Measurements from ENCODE around the gene VTN. TPM values are rescaled to one million over a fixed set of nuclear protein-coding genes. Genes with fewer than 3 reads are reported as not detected.

VTN gene
- total and polyA plus RNA-seq, 8 donors: 0.42 to 2.2 (median 0.94) TPM

DNA sequence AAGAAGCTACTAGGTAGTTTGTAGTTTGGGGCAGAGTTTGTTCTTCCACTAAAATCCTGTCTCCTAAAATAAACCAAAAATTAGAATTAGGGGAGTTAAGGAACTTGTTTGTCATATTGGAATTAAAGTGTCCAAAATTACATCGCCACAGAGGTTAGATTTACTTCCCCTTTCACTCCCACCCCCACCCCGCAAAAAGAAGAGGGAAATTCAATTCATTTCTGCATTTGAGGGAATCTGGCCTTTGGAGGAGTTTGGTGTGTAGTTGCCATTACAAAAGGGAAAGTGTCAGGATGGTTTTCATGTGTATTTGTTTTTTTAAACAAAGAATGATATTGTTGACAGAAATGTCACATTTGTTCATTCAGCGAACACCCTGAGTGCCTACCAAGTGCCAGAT is 45.3 kb downstream of the VTN start:
- intact Hi-C loops (cut with DNase I): no loop called here
- H3K36me3 ChIP-seq: peaks cover 0 to 34% of the 10 kb centered on the region in 2 donors
- no peak overlapping the region for H3K4me3 ChIP-seq
- H3K27me3 ChIP-seq: no peaks in the 10 kb centered on the region
- peaks cover 4 to 18% of the 10 kb centered on the region in 2 donors for H3K4me1 ChIP-seq
- H3K9me3 ChIP-seq: no peaks in the 10 kb centered on the region
- DNase-seq (no peak), ATAC-seq (no peak)
- TF ChIP-seq, protein P1, sequence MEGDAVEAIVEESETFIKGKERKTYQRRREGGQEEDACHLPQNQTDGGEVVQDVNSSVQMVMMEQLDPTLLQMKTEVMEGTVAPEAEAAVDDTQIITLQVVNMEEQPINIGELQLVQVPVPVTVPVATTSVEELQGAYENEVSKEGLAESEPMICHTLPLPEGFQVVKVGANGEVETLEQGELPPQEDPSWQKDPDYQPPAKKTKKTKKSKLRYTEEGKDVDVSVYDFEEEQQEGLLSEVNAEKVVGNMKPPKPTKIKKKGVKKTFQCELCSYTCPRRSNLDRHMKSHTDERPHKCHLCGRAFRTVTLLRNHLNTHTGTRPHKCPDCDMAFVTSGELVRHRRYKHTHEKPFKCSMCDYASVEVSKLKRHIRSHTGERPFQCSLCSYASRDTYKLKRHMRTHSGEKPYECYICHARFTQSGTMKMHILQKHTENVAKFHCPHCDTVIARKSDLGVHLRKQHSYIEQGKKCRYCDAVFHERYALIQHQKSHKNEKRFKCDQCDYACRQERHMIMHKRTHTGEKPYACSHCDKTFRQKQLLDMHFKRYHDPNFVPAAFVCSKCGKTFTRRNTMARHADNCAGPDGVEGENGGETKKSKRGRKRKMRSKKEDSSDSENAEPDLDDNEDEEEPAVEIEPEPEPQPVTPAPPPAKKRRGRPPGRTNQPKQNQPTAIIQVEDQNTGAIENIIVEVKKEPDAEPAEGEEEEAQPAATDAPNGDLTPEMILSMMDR (IDR thresholded peaks at IDR 0.05): no peak
- H3K27ac ChIP-seq: no peak overlapping the region

DNA sequence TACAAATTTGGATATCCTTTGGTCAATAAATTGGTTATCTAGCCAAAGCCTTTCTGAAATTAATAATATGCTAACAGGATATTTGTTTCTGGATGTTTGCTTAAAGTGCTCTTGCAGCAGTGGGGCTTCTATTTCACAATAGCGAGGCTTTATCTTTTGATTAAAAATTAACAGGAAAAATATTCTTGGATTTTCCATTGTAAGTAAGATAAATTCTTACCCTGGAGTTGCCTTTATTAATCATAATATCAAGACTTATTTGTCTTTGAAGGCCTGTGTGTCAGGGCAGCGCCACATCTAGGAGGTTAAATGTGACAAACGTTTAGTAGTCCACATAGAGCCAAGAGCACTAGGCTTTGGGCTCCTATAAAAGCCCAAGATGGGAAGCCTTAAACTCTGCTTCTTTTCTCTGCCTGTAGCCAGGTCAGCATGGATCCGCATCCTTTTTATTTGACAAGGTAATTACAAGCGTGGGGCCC is 45.8 kb downstream of the VTN start:
- Histone ChIP-seq H3K27ac (no peak overlapping the region), H3K4me3 (no peak overlapping the region), H3K27me3 (no peaks in the 10 kb centered on the region), H3K4me1 (peaks cover 4 to 22% of the 10 kb centered on the region in 2 donors), H3K9me3 (no peaks in the 10 kb centered on the region), H3K36me3 (peaks cover 0 to 30% of the 10 kb centered on the region in 2 donors)
- TF ChIP-seq, protein P1 (IDR thresholded peaks at IDR 0.05): no peak
- intact Hi-C loops (cut with DNase I): no loop called here
- ATAC-seq (peak; percentile 18), DNase-seq (no peak)

DNA sequence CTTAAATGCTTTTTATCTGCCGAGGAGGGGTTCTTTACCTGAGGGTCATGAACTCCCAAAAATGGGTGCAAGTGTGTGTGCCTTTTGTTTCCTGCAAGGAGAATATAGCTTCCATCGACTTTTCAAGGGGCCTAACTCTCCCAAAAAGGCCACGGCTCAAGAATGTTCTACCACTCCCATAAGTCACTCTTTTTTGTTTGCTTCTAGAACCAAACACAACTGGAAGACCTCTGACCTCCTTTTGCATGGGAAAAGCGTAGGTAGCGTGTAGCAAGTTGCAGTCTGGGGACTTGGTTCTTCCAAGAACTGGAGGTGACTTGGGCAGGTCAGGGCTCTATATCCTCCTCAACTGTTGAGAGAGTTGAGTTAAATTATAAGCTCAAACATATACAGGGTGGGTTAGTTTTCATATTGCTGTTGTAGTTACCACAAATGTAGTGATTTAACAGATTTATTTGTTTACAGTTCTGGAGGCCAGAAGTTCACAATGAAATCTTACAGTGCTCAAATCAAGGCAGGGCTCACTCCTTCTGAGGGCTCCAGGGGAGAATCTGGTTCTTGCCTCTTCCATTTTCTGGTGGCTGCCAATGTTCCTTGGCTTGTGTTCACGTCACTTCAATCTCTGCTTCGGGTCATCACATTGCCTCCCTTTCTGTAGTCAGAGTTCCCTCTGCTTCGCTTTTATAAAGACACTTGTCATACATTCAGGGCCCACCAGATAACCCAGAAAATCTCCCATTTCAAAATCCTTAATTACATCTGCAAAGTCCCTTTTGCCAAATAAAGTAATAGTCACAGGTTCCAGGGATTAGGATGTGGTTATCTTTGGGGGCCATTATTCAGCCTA is 49.7 kb downstream of the VTN start:
- Histone ChIP-seq H3K27me3 (no peaks in the 10 kb centered on the region), H3K27ac (no peak overlapping the region), H3K4me1 (peaks cover 4 to 34% of the 10 kb centered on the region in 2 donors), H3K4me3 (peak overlapping the region in 1 of 2 donors; percentile 67), H3K9me3 (no peaks in the 10 kb centered on the region), H3K36me3 (no peaks in the 10 kb centered on the region)
- DNase-seq (no peak), ATAC-seq (no peak)
- intact Hi-C loops (cut with DNase I): no loop called here
- TF ChIP-seq, protein P1 (IDR thresholded peaks at IDR 0.05): no peak

DNA sequence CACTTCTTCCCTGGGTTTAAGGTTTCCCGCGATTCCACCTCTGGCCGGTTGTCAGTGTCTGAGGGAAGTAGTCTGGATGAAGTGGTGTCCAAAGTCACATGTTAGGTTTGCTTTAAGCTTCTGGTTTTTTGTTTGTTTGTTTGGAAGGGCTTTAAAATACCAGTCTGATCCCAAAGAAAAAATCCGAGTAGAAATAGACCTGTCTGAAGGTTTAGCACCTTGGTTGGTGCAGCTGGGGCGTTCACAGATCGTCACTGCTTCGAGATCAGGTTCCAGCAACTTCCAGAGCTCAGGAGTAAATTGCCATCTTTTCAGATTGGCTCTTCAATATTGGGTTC is 50.5 kb downstream of the VTN start:
- DNase-seq: no peak
- Histone ChIP-seq H3K4me1 (peaks cover 4 to 33% of the 10 kb centered on the region in 2 donors), H3K9me3 (no peaks in the 10 kb centered on the region), H3K27ac (peak overlapping the region; percentile 30 to 62), H3K4me3 (peak overlapping the region; percentile 65 to 67), H3K36me3 (no peaks in the 10 kb centered on the region), H3K27me3 (no peaks in the 10 kb centered on the region)
- TF ChIP-seq, protein P1 (IDR thresholded peaks at IDR 0.05): no peak
- intact Hi-C loops (cut with DNase I): no loop called here
- ATAC-seq: peak; percentile 9

DNA sequence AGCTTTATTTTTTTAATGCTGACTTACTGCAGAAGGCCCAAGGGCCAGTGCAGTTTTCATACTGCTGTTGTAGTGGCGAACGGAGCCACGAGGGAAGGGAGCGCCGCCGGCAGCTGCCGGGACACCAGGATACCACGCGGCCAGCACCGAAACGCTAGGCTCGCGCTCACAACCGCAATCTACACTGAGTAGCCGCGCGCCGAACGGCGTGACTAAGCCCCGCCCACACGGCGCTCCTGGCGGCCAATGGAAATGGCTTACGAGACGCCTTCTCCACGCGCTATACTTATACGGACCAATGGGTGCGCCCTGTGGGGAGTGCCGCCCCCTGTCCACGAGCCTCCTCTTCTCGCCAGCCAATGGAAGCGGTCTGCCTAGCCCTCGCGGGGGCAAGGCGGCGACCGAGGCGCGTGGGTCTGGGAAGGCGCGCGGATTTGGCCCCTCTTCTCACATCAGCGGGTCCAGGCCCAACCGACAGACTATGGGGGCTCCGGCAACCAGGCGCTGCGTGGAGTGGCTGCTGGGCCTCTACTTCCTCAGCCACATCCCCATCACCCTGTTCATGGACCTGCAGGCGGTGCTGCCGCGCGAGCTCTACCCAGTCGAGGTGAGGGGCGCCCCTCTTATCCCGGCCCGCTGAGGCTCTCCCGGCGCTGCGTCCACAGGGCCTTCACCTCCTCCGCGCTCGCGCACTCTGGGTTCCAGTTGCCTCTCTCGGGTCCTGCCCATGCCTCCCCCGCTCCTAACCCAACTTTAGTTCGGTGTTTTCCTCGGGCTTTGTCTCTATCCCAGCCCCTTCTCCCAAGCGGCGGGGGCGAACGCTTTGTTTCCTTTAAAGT is 51.1 kb downstream of the VTN start, which contains the start of gene TMEM97:
Gene TMEM97, plus strand, starts transcription at position 442 of the 839 bp plus-strand sequence. Its CDS starts 40 bp downstream, at position 482.
- Histone ChIP-seq H3K36me3 (no peaks in the 10 kb centered on the region), H3K27ac (peak within 1 kb of the TSS; percentile 30 to 62), H3K9me3 (no peaks in the 10 kb centered on the region), H3K27me3 (no peaks in the 10 kb centered on the region), H3K4me3 (peak within 1 kb of the TSS; percentile 65 to 67), H3K4me1 (peaks cover 4 to 27% of the 10 kb centered on the region in 2 donors)
- TF ChIP-seq, protein P1 (IDR thresholded peaks at IDR 0.05): no peak
- ATAC-seq (peak; percentile 98), DNase-seq (peak; percentile 94 to 97 (median 97))
- intact Hi-C loops (cut with DNase I): no loop called here

Measured in left lung (tissue), 10 donors.